Measurements from ENCODE around the gene MOB1B.

DNA sequence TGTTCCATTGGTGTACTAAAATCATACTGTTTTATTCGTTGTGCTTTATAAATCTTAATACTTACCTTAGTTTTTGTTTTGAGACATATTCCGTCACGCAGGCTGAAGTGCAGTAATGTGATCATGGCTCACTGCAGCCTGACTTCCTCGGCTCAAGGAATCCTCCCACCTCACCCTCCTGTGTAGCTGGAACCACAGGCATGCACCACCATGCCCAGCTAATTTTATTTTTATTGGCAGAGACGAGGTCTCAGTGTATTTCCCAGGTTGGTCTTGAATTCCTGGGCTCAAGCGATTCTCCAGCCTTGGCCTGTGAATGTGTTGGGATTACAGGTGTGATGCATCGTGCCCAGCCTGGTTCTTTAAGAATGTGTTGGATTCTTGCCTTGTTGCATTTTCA is 66.9 kb downstream of the MOB1B start:
- TF ChIP-seq FOXA1 (IDR thresholded peaks at IDR 0.05) (no peak), NFRKB (IDR thresholded peaks at IDR 0.05) (no peak), PKNOX1 (IDR thresholded peaks at IDR 0.05) (no peak), CTBP1 (IDR thresholded peaks at IDR 0.05; ENCODE audit: borderline replicate concordance) (no peak), SUZ12 (IDR thresholded peaks at IDR 0.05) (no peak), FOXM1 (IDR thresholded peaks at IDR 0.05; ENCODE audit: borderline replicate concordance) (no peak), ARNT (IDR thresholded peaks at IDR 0.05) (no peak)

All from HEK293T (cell line).